Measurements from ENCODE around the gene FFAR4.

FFAR4 gene

GRCh38 chr10:93601146-93601773 lies 34.8 kb downstream of the FFAR4 start, which contains the start of gene RBP4:
Gene RBP4 (minus strand): TSS chr10:93601235. CDS start chr10:93601028, 207 bp downstream.
- no peak for DNase-seq

DNA sequence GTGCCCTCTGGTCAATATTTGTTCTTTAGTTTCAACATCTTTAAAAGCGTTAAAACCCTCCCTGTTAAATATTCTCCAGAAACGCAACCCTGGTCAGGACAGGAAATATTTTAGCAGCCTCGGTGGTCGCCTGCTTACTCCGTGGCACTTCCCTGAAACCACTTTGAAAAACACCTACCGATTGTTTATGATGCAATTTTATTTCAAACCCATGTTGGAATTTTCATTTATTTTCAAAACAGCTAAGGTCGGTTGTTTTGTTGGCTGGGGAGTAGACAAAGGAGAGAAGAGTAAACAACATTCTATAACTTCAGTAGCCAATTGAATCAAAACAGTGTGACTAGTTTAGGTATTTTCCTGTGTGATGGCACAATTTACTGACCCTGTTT lies 35.3 kb downstream of the FFAR4 start:
- no peak for DNase-seq

GRCh38 chr10:93603023-93603422 lies 36.6 kb downstream of the FFAR4 start:
- DNase-seq, result no peak

DNA sequence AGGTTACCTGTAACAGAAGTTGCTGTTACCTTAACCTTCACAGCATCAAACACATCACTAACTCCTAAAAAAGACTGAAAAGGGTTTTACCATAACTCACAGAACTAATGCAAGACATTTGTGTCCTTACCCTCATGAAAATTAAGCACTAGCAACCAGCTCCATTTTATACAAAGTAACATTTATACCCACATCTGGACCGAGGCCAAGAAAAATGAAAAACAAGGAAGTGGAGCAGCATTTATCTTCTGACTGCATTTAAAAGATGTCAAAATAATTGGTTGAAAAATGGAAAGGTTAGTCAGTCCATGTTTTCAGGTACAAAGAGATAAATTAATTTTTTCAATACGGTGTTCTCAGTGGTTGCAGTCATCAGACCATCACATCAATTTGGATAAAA lies 37.7 kb downstream of the FFAR4 start:
- no peak for DNase-seq

- DNase-seq, result no peak
Measured at GRCh38 chr10:93608421-93608820, 42.0 kb downstream of the FFAR4 start.

DNA sequence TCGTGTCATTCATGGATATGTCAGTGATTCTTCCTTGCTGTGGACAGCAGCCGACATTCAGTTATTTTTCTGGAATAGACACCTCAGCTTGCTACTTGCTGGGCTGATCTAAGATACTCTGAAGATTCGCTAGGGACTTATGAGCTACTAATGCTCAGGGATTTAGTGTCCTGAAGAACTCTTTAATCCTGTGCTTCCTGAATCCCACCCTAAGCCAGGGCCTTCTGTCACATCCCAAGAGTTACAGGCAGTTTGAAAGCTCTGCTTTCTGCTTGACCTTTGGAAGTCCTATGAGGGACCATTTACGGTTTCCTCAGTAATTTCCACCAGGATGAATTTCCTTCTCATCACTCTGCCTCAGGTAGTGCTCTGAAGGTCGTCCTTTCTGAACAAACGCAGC lies 45.8 kb downstream of the FFAR4 start, which contains the start of gene PDE6C:
Gene PDE6C (plus strand): TSS at position 227 of the 400 bp plus-strand sequence. CDS start 189 bp downstream, outside the sequence.
- DNase-seq, result no peak

DNA sequence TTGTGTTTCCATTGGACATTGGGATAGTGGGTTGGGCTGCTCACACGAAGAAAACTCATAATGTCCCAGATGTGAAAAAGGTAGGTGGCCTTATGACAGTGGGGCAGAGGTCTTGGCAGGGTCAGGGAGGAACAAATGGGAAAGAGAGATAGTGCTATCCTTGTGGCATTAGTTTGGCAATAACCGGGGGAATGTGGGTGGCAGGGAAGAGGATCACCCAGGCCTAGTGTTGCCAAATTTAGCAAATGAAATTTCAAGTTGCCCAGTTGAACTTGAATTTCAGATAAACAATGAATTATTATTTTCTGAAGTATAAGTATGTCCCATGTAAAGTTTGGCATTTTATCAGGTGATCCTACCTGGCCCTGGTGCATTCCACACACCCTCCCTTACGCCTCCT lies 46.7 kb downstream of the FFAR4 start:
- no peak for DNase-seq

- no peak for DNase-seq
Measured at GRCh38 chr10:93614101-93614825, 47.8 kb downstream of the FFAR4 start.

DNA sequence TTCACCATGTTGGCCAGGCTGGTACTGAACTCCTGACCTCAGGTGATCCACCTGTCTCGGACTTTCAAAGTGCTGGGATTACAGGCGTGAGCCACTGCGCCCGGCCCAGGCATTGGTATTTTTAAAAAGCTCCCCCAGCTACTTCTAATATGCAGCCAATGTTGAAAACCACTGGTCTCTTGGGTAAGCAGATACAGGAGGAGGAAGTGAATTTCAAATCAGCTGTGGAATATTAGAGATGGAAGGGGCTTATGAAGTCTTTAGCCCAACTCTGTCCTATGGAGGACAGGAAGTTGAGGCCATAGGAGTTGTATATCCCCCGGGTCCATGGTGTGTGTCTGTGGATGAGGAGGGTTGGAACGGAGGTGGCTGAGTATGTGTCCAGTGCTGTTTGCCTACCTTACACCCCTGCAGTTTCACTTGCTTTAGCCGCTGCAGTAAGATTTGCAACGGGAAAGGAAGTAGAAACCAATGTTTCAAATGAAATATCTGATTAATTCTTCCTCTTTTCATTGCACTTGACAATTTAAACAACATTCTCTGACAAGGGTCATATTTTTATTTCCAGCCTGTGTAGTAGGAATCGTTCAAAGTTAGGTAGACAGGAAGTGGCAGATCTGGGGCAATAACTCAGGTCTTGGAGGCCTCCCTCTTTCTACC lies 49.2 kb downstream of the FFAR4 start:
- DNase-seq, result no peak

- no peak for DNase-seq
Measured at GRCh38 chr10:93620925-93621324, 54.5 kb downstream of the FFAR4 start.

- no peak for DNase-seq
Measured at GRCh38 chr10:93622942-93623341, 56.5 kb downstream of the FFAR4 start.

DNA sequence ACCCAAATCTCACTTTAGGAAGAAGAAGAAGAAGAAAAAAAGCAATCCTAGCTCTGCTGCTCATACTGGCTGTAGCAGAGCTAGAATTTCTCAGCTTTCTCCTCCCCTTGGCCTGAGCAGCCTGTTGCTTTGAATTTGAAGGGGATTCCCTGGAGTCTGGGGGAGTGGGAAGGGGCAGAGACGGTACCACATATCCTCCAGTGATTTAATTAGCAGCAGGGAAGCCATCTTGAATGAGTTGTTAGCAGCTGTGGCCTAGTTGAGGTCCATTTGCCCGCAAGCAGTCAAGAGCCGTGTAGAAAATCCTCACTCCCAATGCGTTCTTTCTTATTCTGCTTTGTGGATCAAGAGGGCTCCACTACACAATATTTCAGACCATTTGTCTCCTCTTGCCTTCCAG lies 62.4 kb downstream of the FFAR4 start:
- no peak for DNase-seq

DNA sequence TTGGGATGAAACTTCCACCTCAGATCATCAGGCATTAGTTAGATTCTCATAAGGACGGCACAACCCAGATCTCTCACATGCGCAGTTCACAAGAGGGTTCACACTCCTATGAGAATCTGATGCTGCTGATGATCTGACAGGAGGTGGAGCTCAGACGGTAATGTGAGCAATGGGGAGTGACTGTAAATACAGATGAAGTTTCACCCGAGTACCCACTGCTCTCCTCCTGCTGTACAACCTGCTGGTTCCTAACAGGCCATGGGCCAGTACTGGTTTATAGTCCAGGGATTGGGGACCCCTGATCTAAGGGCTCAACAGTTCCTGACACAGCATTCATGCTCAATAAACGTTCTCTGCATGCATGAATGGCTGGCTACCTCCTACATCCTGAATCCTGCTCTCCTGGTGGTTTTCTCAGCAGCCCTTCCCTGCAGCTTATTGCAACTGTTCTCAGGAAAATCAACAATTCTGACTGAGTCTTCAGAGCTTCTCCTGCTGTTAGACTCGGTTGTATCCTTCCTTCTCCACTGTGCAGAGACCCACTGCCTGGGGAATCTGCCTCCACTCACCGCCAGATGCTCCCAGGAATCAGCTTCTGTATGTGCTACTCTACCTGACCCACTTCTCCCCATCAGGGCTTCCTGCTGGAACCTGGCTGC lies 63.3 kb downstream of the FFAR4 start:
- no peak for DNase-seq

- no peak for DNase-seq
Measured at GRCh38 chr10:93630625-93631557, 64.4 kb downstream of the FFAR4 start.

Measured in DMS79 treated with DMSO at 0.1 percent for 48 hours (cell line).